Testis (tissue), 2 donors: ENCODE measurements around the gene MISP.

Experiments
- CTCF ChIP-seq, 3 experiments: fragments of 450-650 bp in 2 of 3; fragments of 200-600 bp in 1 of 3; sonication (generic) in 1 of 3; IDR thresholded peaks; one replicate each; pipeline ENCODE4 v1.5.1; 2016 to 2019; ENCODE audit warnings: antibody characterized with exemption in 3 of 3, mild to moderate bottlenecking in 2 of 3, moderate library complexity in 1 of 3
- POLR2A ChIP-seq: fragments of 450-650 bp; IDR thresholded peaks from one replicate; pipeline ENCODE4 v1.6.1; 2017; ENCODE audit warnings: antibody characterized with exemption, mild to moderate bottlenecking, moderate library complexity

GRCh38 chr19:742540-743075 is 8.3 kb upstream of the MISP start:
- no peak for TF ChIP-seq CTCF (IDR thresholded peaks at IDR 0.05)
- no peak for TF ChIP-seq POLR2A
